ES-I3 (cell line): ENCODE results near the gene PRCP.
A peak's percentile ranks its signal among the peaks of the same experiment; 100 is the strongest.

Experiments
- H3K36me3 ChIP-seq: 2 replicates; pipeline ENCODE4 v1.6.1; 2013; ENCODE audit warnings: mild to moderate bottlenecking, low read length, control low read depth, moderate library complexity; ENCODE audit not compliant: insufficient read depth
- H3K4me1 ChIP-seq: 2 replicates; pipeline ENCODE4 v1.6.1; 2013; ENCODE audit warnings: mild to moderate bottlenecking, control low read depth, low read length; ENCODE audit not compliant: insufficient read depth
- H3K9ac ChIP-seq: 2 replicates; pipeline ENCODE4 v1.6.1; 2013; ENCODE audit warnings: low read depth, mild to moderate bottlenecking, low read length, moderate library complexity
- H3K9me3 ChIP-seq: 2 replicates; pipeline ENCODE4 v1.6.1; 2013; ENCODE audit warnings: mild to moderate bottlenecking, low read length, moderate library complexity; ENCODE audit not compliant: control insufficient read depth, insufficient read depth

The PRCP gene

DNA sequence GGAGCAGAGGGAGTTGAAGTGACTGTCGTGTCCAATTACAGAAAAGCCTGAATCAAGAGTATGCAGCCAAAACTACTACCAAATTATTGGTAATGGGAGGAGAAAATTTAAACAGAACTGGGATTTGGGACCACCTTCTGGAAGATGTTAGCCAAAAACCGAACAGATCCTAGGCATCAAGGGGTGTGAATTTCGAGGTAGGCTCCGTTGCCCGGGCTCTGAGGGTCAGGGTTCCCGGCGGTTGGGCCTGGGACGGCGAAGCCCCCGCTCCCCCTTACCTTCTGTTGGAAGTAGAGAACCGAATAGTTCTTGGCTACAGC lies 313 bp downstream of the PRCP start:
- 0 out of 2 replicates have a peak, but pooled peaks cover 8% of the 10 kb centered on the region for H3K4me1 ChIP-seq
- no peaks in the 10 kb centered on the region for H3K36me3 ChIP-seq
- peak overlapping the region; percentile 75 for H3K9ac ChIP-seq
- H3K9me3 ChIP-seq = no peaks in the 10 kb centered on the region

DNA sequence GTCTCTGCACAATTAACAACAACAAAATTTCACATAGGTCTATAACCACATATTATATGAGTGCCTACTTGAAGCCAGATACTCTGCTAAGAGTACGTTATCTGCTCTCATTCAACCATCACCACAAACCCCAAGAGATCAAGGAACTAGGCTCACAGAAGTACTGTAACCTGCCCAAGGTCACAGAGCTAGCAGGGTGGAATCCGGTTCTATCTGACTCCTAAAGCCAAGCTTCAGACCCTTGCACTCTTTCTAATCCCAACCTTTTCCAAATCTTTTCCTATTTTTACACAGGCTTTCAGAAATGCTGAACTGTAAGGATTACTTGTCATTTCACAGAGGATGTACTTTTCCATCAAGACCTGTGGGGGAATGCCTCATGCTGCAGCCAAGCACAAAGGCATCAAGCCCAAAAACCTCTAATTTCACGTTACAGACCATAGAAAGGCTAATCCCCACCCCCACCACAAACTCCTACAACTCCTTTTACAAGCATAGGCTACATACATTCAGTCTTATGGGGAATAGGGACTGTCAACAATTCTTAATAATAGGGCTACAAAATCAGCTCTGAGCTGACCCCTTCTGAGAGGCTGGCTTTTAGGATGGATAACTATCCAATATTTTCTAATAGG lies 927 bp downstream of the PRCP start:
- 0 out of 2 replicates have a peak, but pooled peaks cover 8% of the 10 kb centered on the region for H3K4me1 ChIP-seq

DNA sequence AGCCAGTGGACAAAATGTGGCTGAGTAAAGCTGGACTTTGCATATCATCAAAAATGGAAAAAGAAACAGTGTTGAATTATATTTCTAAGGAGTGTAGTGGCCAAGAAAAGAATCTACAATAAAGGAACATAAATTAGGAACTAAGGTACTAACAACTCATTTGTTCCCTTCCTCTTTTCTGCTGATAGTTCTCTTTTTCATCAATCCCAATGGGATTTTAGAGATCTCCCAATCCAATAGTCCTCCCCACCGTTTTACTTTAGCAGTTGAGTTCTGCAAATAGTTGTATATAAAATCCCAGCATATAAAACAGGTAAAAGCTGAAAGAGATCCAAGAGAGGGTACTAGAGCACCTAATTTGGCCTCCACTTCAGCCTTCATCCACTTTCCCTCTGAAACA lies 2.0 kb downstream of the PRCP start:
- H3K9ac ChIP-seq = no peak overlapping the region
- no peaks in the 10 kb centered on the region for H3K36me3 ChIP-seq
- H3K9me3 ChIP-seq = no peaks in the 10 kb centered on the region

More for the DNA sequence above, 927 bp downstream of the PRCP start:
- Histone ChIP-seq H3K36me3 (no peaks in the 10 kb centered on the region), H3K9ac (peak overlapping the region; percentile 75), H3K9me3 (no peaks in the 10 kb centered on the region)

DNA sequence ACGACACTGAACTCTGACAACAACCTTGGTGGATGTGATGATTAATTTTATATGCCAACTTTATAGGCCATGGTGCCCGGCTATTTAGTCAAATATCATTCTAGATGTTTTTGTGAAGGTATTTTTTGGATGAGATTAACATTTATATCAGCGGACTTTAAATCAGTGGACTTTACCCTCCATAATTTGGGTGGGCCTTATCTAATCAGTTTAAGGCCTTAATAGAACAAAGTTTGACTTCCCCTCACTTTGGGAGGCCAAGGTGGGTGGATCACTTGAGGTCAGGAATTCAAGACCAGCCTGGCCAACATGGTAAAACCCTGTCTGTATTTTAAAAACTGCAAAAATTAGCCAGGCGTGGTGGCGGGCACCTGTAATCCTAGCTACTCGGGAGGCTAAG lies 4.0 kb downstream of the PRCP start:
- Histone ChIP-seq H3K36me3 (no peaks in the 10 kb centered on the region), H3K9ac (no peak overlapping the region), H3K4me1 (0 out of 2 replicates have a peak, but pooled peaks cover 5% of the 10 kb centered on the region), H3K9me3 (no peaks in the 10 kb centered on the region)

More for the DNA sequence above, 2.0 kb downstream of the PRCP start:
- H3K4me1 ChIP-seq = 0 out of 2 replicates have a peak, but pooled peaks cover 8% of the 10 kb centered on the region

DNA sequence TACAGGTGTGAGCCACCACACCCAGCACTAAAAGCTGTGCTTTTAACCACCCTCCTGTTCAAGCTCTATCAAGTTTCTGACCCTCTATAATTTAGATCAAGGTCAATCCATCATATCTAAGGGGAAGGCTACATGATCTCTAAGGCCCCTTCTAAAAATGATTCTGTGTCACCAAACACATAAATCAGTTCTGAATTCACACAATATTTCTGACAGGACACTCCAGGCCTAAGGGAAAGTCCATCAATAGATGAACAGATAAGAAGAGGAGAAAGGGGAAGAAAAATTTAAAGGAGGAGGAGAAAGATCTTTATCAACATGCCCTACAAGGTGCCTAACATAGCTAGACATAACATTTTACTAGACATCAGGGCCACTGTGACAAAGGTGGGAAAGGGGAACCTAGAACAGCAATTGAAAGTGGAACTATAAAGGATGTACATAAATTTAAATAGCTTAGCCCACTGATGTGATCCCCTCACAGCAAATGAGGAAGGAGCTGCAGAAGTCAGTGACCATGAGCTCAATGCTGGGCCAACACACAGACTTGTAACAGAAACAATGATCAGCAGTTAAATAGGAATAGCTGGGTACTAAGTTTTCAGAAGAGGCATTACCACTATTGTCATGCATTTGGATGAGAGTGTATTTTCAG lies 4.7 kb downstream of the PRCP start:
- Histone ChIP-seq H3K36me3 (no peaks in the 10 kb centered on the region), H3K9me3 (no peaks in the 10 kb centered on the region), H3K4me1 (0 out of 2 replicates have a peak, but pooled peaks cover 5% of the 10 kb centered on the region), H3K9ac (no peak overlapping the region)

DNA sequence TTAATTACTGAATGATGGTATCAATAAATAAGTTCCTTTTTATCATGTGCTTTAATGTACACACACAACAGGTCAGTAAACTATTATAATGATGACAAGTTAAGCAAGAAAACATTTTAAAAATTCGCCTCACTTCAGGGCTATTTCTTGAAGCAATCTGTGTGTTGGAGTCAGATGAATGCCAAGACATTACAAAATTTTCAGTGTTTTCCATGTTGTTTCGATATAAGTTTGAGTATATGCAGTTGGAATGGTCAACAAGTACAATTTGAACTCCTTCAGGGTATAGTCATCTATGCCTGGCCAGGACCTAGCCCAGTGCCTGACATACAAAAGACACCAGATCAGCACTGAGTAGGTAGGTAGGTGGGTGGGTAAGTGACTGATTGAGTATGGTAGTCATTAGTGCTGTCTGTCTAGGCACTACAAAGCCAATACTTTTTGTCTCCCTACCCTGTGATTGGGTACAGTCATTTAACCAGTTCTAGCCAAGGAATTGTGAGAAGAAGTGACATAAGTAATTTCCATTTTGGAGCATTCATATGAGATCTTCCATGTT lies 7.5 kb downstream of the PRCP start:
- no peaks in the 10 kb centered on the region for H3K36me3 ChIP-seq
- no peaks in the 10 kb centered on the region for H3K9me3 ChIP-seq
- no peak overlapping the region for H3K9ac ChIP-seq
- peaks cover 8% of the 10 kb centered on the region; the same call in 1 of the 2 replicates for H3K4me1 ChIP-seq

DNA sequence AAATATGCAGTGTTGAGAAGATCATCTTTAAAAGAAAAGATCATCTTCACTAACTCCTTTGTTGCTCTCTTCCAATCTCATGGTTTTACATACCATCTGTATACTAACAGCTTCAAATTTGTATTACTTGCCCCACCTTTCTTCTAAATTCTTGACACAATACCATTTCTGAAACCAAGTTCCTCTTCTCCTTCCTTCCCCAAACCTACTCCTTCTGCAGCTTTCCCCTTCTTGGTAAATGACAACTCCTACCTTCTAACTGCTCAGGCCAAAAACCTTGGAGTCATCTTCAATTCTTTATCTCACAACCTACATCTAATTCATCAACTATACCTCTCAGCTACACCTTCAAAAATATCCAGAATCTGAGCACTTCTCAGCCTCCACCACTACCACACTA lies 9.3 kb downstream of the PRCP start:
- H3K36me3 ChIP-seq = no peaks in the 10 kb centered on the region
- H3K9me3 ChIP-seq = no peaks in the 10 kb centered on the region
- no peak overlapping the region for H3K9ac ChIP-seq
- H3K4me1 ChIP-seq = peaks cover 8% of the 10 kb centered on the region; the same call in 1 of the 2 replicates

DNA sequence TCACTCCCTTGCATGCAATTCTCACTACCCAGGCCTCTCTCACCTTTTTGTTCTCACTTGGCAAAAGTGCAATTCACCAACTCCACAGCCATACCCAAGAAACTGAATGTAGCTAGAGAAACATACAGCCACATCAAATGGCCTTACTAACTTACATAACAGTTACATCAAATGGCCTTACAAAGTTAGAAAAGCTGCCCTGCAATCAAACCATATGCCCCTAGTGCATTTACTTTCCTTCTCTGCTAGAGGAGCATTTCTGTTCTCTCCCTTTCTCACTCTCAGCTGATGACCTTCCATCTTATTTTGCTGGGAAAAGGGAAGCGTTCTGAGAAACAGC lies 10.3 kb downstream of the PRCP start:
- H3K9me3 ChIP-seq = no peaks in the 10 kb centered on the region
- no peaks in the 10 kb centered on the region for H3K36me3 ChIP-seq
- H3K4me1 ChIP-seq = peaks cover 8% of the 10 kb centered on the region; the same call in 1 of the 2 replicates
- no peak overlapping the region for H3K9ac ChIP-seq

DNA sequence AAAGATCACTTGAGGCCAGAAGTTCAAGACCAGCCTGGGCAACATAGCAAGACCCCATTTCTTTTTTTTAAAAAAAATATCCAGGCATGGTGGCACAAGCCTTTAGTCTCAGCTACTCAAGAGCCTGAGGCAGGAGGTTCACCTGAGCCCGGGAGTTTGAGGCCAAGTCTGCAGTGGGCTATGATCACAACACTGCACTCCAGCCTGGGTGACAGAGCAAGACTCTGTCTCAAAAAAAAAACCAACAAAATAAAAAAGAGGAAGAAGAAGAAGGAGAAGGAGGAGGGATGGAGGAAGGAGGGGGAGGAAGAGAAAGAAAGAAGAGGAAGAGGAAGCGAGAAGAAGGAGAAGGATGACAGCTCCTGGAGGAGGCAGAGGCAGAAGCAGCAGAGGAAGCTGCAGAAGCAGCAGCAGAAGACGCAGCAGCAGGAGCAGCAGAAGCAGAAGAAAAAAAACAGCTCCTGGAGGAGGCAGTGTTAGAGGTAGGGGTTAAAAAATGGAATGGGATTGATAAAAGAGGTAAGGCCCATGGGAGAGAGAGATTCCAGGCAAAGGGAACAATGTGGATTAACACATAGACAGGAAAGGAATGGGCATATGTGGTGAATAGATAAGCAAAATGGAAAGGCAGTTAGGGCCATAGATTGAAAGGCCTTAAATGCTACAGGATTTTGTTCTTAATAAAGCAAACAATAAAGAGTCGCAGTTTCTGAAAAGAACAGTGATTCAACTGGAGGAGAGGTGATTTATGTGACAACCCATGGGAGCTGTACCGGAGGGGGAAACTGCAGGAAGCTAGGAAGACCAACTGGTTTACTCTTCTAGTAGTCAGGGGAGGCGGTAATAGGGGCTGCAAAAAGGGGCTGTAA lies 10.9 kb downstream of the PRCP start:
- no peaks in the 10 kb centered on the region for H3K9me3 ChIP-seq
- no peaks in the 10 kb centered on the region for H3K36me3 ChIP-seq

DNA sequence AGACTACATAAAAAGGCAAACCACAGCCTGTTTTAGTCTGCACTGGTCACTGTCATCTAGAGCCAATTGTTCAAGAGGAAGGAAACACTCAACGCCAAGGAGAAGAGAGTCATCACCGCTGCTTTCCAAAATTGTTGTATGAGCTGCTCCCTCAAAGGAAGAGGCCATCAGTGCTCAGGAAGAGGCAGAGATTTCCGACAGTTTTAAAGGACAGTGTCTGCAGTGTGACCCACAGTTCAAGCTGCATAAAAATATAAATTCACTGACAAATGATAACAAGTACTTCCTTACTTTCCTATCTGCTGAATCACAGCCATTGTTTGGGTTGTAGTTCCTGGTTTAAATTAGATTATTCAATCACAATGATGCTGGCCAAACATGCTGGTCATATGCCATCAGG lies 16.4 kb downstream of the PRCP start:
- Histone ChIP-seq H3K9me3 (peaks cover 3% of the 10 kb centered on the region; the same call in 1 of the 2 replicates), H3K4me1 (no peaks in the 10 kb centered on the region), H3K9ac (no peak overlapping the region), H3K36me3 (no peaks in the 10 kb centered on the region)

More for the DNA sequence above, 10.9 kb downstream of the PRCP start:
- Histone ChIP-seq H3K9ac (no peak overlapping the region), H3K4me1 (peaks cover 8% of the 10 kb centered on the region; the same call in 1 of the 2 replicates)

DNA sequence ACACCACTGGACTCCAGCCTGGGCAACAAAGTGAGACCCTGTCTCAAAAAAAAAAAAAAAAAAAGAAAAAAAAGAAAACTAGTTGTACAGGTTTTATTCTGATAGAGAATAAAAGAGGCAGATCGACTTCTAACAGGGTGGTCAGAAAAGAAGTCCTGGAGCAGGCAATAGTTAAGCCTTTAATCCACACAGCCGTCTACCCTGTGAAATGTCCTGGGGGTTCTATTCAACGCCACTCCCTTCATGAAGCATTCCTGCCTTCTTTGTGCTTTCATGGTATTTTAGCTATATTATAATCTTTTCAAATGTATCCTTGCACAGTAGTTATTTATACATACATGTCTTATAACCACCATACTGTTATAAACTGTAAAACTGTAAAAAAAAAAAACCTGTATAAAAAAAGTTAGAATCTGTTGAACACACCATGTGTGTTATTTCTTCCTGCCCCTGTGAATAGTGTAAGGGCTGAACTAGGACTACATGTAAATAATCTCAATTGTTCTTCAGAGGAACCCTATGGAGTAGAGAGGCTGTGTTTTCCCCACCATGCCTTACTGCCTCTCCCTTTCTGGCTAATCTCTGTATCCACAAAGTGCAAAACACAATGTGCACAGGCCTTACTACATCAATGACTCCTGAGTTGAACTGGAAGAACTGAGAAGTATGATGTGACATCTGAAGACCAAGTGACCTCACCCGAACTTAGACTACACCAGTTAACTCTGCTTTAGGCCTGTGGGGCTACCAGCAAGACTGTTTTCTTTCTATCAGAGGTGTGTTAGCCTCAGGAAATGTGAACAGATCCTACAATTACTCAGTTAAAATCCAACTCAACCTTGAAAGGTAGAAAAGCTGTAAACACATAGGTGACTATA lies 25.3 kb downstream of the PRCP start:
- Histone ChIP-seq H3K4me1 (no peaks in the 10 kb centered on the region), H3K9me3 (no peaks in the 10 kb centered on the region), H3K36me3 (no peaks in the 10 kb centered on the region), H3K9ac (no peak overlapping the region)

DNA sequence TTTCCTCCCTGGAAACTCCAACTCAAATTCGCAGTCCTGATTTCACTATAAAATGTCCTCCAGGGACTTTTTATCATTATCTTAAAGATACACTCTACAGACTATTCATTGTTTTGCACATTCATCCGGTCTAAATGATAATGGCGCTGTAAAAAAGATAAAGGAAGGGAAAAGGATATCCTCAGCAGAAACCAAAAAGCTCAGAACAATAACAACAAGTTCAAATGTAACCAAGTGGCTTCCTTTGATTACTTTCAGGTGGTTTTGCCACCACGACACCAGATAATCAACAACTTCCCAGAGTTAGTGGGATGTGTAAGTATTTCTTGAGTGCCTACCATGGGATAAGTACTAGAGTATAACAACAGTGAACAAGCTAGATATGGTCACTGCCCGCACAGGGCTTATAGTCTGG lies 26.3 kb downstream of the PRCP start:
- Histone ChIP-seq H3K4me1 (no peaks in the 10 kb centered on the region), H3K36me3 (no peaks in the 10 kb centered on the region), H3K9ac (no peak overlapping the region), H3K9me3 (no peaks in the 10 kb centered on the region)

DNA sequence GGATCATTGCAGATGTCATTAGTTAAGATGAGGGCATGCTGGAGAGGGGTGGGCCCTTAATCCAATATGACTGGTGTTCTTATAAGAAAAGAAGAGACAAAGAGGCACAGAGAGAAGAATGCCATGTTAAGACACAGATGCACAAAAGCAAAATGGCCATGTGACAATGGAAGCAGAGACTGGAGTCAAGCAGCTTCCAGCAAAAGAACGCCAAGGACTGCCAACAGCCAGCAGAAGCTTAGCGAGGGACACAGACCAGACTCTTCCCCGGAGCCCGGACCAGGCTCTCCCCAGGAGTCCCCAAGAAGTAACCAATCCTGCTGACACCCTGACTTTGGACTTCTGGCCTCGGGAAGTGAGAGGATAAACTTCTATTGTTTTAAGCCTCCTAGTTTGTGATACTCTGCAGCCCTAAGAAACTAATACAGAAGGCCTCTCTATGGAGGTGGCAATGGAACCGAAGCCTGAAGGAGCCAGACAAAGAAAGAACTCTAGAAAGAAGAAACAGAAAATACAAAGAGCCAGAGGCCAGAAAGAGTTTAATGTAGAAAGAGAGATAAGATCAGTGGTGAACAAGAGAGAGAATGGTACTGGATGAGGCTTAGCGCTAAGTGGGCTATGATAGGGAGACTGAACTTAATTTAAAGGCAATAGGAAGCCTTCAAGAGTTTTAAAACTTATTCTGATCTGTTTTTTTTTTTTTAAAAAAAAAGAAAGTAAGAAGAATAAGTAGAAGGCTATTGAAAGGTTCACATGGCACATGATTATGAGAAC lies 27.7 kb downstream of the PRCP start:
- Histone ChIP-seq H3K4me1 (no peaks in the 10 kb centered on the region), H3K9ac (no peak overlapping the region), H3K9me3 (no peaks in the 10 kb centered on the region), H3K36me3 (no peaks in the 10 kb centered on the region)
